ENCODE data around the gene GPN1.
"Not testable (repeated sequence)": the region's sequence is repeated elsewhere in the genome, so short reads cannot be mapped to it uniquely, and the experiment has no call there.

GPN1 gene

DNA sequence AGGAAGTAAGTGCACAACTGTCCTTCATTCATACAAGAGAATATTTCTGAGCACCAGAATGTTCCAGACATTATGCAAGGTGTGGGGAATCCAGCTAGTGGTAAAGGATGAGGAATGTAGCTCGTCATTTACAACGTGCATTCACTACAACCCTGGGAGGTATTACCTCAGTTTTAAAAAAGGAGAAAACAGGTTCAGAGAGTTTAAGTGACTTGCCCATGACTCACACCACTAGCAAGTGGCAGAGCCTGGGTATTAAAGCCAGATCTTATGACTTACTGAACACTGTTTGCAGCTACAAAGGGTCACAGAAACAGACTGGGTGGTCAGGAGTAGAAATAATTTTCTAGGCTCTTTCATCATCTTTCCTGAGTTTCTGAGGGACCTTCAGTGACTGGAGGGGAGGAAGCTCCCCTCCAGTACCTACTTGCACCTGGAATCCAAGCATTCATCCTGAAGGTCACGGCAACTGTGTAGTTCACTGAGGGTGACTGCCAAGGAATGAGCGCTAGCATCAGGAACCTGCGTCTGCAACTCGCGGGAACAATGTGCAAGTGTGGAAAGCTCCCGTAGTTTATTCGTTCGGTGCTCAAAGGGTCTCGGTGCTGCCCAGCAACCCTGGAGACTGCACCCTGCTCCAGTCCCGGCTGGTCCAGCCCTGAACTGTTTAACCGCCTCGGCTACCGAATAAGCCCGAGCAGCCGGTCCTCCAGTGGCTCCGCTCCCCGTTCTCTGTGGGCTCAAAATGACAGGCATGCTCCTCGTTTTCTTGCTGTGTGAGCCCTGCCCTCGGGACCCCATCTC is 685 bp upstream of the GPN1 start:
- no peak for DNase-seq

- DNase-seq, result not testable (repeated sequence)
Measured at GRCh38 chr2:27630257-27630656, 1.4 kb downstream of the GPN1 start.

- no peak for DNase-seq
Measured at GRCh38 chr2:27634291-27634690, 5.4 kb downstream of the GPN1 start.

DNA sequence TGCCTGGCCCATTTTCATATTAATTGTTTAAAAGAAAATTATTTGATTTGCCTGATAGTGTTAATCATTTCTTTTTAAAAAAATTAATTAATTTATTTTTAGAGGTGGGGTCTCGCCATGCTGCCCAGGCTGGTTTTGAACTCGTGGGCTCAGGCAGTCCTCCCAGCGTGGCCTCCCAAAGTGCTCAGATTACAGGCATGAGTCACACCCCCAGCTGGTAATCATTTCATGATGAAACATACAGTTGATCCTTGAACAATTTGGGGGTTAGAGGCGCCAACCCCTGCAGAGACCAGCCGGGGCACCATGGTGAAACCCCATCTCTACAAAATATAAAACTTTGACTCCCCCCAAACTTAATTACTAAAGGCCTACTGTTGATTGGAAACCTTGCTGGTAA is 7.9 kb downstream of the GPN1 start:
- DNase-seq, result no peak

DNA sequence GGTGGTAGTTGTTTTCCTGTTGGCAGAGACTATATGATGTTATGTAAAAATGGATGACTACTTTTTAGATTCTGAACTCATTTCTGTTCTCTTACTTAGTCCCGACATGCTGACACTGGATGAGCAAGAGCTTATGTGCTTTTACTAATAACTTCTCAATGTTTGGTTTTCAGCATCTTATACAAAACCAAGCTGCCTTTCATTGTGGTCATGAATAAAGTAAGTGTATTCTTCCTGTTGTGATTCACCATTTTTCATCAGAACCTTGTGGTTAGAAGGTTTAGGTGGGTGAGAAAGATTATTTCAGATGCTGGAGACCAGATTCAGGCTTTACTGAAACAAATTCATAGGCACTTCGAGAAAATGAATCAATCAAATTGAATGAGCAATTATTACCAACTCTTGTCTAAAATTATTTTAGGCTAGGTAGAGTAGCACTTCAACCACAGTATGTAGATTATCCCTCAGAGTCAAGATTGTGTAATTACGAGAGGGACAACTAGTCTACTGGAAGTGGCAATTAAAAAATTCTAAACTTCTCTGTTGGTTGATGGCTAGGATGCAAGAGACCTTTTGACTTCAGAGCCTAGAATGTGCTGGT is 9.3 kb downstream of the GPN1 start:
- peak; percentile 15 for DNase-seq

DNA sequence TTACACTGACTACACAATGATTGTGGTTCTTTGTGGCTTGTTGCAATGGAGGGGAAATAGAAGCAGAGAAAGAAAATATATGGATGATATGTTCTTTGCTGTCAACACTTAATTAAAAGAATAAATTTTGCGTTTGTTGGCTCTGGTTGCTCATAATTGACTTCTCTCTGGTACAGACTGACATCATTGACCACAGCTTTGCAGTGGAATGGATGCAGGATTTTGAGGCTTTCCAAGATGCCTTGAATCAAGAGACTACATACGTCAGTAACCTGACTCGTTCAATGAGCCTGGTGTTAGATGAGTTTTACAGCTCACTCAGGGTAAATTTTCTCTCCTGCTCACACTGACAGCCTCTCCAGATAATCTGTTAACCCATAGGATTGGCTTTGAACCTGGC is 9.9 kb downstream of the GPN1 start:
- DNase-seq, result no peak

DNA sequence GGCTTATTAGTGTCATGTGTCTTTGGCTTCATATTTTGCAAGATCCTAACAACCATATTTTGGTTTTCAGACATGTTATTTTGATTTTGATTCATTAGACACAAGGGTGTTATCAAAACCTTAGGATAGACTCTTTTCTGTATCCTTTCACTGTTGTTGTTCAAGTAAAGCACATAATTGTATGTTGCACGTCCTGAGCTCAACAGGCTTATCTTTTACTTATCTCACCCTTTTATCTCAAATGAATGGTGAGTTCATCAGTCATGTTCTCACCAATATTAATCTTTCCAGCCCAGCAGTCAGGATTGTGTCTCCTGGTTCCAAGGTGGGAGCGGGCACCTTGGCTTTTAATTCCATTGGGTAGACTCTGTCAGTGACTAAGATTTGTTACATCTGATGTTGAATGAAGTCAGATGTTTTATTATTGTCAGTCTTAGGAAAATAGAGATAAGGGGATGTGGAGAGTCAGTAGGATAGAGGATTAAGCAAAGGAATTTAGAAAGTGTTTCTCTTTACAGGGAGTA is 11.9 kb downstream of the GPN1 start:
- DNase-seq, result no peak

DNA sequence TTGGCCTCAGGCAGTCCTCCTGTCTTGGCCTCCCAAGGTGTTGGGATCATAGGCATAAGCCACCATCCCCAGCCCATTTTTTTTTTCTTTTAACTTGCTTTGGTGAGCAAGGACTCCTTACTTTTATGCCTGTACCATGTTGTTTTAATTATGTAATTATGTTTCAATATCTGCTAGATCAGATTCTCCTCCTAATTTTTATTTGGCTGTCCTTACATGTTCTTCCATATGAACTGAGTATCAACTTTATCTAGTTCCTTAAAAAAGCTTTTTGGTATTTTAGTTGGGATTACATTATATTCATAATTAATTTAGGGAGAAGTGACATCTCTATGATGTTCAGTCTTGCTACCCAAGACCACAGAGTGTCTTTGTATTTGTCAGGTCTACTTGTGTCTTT is 16.3 kb downstream of the GPN1 start:
- no peak for DNase-seq

GRCh38 chr2:27647289-27647688 is 18.4 kb downstream of the GPN1 start:
- no peak for DNase-seq

GRCh38 chr2:27647737-27648136 is 18.9 kb downstream of the GPN1 start:
- no peak for DNase-seq

- DNase-seq, result no peak
Measured at GRCh38 chr2:27651056-27651455, 22.2 kb downstream of the GPN1 start.

DNA sequence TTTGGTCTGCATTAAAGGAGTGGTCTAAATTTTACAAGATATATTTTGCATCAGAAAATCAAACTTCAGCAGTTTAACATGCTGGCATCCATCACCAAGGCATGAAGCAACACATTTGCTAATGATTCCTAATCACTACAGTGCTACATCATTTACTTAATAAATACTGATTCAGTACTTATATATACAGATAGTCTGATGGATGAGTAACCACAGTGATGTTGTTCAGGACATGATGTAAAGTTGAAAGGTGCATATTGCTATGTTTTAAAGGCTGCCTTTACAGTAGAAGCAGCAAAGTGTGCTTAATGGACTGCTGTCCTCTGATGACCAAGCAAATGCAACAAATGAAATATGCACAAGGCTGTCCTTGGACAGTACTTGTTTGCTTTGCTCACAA is 23.5 kb downstream of the GPN1 start:
- no peak for DNase-seq

- DNase-seq, result no peak
Measured at GRCh38 chr2:27652790-27653189, 23.9 kb downstream of the GPN1 start.

DNA sequence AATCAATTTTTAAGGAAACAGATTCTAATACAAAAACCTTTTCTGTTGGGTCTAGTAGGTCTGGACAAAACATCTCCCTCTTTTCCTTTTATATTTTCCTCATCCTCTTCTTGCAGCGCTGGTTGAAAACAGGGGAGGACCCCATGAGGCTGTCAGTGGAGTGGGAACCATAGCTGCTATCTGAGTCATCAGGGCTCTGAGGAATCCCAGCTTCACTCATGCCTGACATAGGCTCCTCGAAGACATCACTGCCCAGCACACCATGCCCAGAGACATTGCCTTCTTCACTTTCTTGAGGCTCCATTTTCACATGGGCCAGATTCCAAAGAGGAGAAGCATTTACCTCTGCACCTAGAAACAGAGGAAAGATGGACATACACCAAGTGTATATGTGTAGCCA is 24.5 kb downstream of the GPN1 start:
- DNase-seq, result no peak

DNA sequence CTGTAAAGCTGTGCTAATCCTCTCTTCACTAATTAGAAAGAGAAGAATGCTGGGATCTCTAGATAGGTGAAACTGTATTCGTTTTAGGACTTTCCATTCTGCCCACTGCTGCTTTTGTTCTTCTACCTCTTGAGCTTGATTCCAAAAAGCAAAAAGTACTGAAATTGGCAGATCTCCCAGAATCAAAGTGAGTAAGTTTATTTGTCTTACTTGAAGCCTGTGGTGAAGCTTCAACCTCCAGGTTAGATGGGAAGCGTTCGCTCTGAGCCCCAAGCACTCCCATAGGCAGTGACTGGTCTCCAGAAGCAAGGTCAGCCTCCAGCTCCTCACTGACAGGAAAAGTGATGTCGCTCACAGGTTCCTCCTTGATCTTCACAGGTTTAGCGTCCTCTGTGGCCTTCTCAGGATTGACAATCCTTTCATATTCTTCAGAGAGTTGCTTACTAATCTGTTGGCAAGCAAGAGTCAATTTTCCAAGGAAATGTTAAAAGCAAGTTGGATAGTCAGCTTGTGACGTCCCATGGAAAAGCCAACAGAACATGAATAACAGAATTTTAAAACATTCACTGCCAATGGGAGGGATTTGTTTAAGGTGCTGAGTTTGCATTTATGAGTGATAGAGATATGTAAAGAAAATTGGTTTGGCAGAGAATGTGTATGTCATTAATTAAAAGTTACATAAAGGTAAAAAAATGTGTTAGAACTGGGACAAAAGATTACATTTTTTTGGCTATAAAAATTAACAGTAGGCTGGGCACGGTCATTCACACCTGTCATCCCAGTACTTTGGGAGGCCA is 26.5 kb downstream of the GPN1 start:
- no peak for DNase-seq

DNA sequence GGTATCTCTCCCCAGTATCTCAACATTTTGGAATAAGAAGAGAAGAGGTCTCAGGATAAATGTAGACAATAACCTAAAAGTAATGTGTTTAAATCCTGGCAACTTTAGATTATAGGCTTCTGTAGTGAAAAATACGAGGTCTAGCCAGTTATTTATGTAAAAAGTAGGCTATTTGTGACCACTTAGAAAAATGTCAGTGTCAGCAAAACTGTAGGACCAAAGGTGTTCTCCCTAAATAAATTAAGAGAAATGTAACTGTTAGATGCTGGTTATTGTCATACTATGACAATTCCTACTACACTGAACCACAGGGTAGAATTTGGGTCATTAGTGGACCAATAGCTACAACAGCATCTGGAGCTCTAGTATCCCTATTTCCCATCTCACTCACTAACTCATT is 32.5 kb downstream of the GPN1 start:
- DNase-seq, result no peak

DNA sequence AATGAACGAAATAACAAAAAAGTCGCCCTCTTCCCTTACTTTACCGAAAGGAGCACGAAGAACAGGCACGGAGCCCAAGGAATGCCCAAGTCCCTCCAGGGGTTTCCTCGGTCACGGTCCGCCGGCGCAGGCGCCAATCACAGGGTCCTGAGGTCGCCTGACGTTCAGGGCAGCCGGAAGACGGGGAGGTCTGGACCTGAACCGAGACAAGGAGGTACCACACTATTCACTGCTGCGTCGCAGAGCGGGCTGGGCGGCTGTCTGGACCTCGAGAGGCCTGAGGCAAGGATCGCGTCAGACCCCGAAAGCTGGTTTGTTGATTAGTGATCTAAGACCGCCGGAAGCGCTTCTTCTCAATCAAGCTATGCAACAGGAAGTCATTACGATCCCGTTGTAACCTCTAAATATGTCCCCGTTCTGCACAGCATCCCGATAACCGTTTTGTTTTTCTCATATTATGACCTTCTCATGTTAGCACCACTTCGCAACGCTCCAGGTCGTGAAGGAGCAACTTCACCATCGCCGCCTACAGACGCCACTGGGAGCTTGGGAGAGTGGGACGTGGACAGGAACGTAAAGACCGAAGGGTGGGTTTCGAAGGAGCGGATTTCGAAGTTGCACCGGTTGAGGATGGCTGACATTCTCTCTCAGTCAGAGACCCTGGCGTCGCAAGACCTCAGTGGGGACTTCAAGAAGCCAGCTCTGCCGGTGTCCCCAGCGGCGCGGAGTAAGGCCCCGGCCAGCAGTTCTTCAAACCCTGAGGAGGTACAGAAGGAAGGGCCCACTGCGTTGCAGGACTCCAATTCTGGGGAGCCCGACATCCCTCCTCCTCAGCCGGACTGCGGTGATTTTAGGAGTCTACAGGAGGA is 34.7 kb downstream of the GPN1 start, which contains the start of the genes SLC4A1AP and SUPT7L:
Gene SLC4A1AP, plus strand, starts transcription at position 605 of the 869 bp plus-strand sequence. Its CDS starts 26 bp downstream, at position 631.
Gene SUPT7L, minus strand, starts transcription at position 330 of the 869 bp plus-strand sequence. CDS start 1,422 bp downstream, outside the sequence.
- peak; percentile 83 for DNase-seq

DNA sequence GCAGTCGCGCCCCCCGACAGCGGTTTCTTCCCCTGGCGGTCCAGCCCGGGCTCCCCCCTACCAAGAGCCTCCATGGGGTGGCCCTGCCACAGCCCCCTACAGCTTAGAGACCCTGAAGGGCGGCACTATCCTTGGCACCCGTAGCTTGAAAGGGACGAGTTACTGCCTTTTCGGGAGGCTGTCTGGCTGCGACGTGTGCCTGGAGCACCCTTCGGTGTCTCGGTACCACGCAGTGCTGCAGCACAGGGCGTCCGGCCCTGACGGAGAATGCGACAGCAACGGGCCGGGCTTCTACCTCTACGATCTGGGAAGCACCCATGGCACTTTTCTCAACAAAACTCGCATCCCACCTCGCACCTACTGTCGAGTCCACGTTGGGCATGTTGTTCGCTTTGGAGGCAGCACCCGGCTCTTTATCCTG is 35.3 kb downstream of the GPN1 start:
- DNase-seq, result no peak

- no peak for DNase-seq
Measured at GRCh38 chr2:27664622-27665363, 35.9 kb downstream of the GPN1 start.

GRCh38 chr2:27667446-27667845 is 38.6 kb downstream of the GPN1 start:
- no peak for DNase-seq

- DNase-seq, result no peak
Measured at GRCh38 chr2:27671235-27671634, 42.4 kb downstream of the GPN1 start.

Measured in CD4-positive, alpha-beta T cell treated with Interleukin-12 subunit alpha and Interleukin-12 subunit beta, for 1 hour (primary cell).